ENCODE data around the gene CDK8.

DNA sequence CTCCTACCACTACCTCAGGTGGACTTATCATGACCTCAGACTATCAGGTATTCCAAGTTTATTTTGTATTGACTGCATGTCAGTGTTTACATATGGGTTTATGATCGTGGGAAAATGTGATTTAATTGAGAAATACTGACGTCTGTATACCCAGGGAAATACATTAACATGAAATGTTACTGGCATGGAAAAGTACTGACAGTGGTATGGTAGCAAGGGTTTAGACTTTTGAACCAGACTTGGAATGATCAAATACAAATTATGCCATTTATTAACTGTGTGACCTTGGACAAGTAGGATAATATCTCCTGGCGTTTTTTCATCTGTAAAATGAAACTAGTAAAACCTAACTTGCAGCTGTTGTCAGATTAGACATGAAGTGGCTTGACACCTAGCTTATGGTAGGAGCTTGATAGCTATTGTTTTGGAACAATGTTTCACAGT is 147.7 kb downstream of the CDK8 start:
- TF ChIP-seq MYC (IDR thresholded peaks at IDR 0.05; ENCODE audit: borderline replicate concordance, low read length) = no peak
- TF ChIP-seq, protein P1, sequence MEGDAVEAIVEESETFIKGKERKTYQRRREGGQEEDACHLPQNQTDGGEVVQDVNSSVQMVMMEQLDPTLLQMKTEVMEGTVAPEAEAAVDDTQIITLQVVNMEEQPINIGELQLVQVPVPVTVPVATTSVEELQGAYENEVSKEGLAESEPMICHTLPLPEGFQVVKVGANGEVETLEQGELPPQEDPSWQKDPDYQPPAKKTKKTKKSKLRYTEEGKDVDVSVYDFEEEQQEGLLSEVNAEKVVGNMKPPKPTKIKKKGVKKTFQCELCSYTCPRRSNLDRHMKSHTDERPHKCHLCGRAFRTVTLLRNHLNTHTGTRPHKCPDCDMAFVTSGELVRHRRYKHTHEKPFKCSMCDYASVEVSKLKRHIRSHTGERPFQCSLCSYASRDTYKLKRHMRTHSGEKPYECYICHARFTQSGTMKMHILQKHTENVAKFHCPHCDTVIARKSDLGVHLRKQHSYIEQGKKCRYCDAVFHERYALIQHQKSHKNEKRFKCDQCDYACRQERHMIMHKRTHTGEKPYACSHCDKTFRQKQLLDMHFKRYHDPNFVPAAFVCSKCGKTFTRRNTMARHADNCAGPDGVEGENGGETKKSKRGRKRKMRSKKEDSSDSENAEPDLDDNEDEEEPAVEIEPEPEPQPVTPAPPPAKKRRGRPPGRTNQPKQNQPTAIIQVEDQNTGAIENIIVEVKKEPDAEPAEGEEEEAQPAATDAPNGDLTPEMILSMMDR (IDR thresholded peaks at IDR 0.05) = no peak
- no peak for TF ChIP-seq KDM1A (IDR thresholded peaks at IDR 0.05; ENCODE audit: low read depth)
- no peak for TF ChIP-seq BHLHE40 (IDR thresholded peaks at IDR 0.05; ENCODE audit: low read depth, low read length)
